Measurements from ENCODE around the gene RPTOR.

- TF ChIP-seq CTCF (IDR thresholded peaks at IDR 0.05; ENCODE audit: low read length), result no peak
- no peak for TF ChIP-seq EZH2 (IDR thresholded peaks at IDR 0.05; ENCODE audit: borderline replicate concordance, low read length)
Observed at GRCh38 chr17:80963812-80964543, 419.3 kb downstream of the RPTOR start.

Measured in OCI-LY1 (cell line).